ENCODE data around the gene BEND3.
A peak's percentile ranks its signal among the peaks of the same experiment; 100 is the strongest.
"Not testable (repeated sequence)": the region's sequence is repeated elsewhere in the genome, so short reads cannot be mapped to it uniquely, and the experiment has no call there.

Gene BEND3

DNA sequence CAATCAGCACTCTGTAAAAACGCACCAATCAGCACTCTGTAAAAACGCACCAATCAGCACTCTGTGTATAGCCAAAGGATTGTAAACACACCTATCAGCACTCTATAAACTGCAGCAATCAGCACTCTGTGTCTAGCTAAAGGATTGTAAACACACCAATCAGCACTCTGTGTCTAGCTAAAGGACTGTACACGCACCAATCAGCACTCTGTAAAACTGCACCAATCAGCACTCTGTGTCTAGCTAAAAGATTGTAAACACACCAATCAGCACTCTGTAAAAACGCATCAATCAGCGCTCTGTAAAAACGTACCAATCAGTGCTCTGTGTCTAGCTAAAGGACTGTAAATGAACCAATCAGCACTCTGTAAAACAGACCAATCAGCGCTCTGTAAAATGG is 30.9 kb downstream of the BEND3 start:
- not testable (repeated sequence) for FAIRE-seq; DNase-seq (ENCODE audit: insufficient read length, low spot score)

- no peak for FAIRE-seq
- no peak for DNase-seq (ENCODE audit: insufficient read length, low spot score)
Measured at GRCh38 chr6:107083921-107084320, 31.4 kb downstream of the BEND3 start.

DNA sequence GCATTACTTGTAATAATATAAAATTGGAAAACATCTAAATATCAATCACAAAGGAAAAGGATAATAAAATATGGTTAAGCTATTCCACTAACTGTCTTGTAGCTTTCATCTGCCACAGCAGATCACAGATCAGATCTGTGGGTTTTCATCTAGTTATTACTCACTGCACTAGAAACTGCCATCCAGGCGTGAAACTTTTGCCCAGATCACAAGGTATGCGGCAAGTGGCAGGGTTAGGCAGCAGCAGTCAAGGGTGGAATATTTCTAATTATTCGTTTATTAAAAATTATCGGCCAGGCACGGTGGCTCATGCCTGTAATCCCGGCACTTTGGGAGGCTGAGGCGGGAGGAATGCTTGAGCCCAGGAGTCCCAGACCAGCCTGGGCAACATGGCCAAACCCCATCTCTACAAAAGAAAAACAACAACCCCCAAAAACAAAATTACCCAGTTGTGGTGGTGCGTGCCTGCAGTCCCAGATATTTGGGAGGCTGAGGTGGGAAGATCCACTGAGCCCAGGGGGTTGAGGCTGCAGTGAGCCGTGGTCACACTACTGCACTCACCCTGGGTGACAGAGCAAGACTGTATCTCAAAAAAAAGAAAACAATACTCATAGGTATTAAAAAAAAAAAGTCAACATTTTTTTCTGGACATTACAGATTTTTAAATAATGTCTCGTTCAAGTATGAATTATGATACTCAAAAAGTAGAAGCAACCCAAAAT is 32.1 kb downstream of the BEND3 start:
- no peak for DNase-seq (ENCODE audit: insufficient read length, low spot score)
- FAIRE-seq: no peak

DNA sequence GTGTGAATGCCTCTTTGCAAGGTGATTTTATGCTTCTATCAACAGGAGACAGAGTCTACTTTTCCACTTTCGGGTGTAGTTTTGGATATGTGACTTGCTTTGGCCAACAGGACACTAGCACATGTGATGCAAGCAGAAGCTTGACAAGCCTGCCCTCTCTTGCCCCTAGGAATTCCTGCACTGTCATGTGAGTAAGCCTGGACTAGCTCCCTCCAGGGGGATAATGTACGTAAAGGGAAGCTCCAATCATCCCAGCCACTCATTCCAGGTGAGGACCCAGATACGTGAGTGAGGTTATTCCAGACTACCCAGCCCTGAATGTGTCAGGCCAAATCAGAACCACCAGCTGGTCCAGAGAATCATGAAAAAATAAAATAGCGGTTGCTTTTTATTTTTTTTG is 33.3 kb downstream of the BEND3 start:
- DNase-seq (ENCODE audit: insufficient read length, low spot score) (peak; percentile 35), FAIRE-seq (no peak)

GRCh38 chr6:107080036-107080435 is 35.3 kb downstream of the BEND3 start:
- FAIRE-seq: no peak
- DNase-seq (ENCODE audit: insufficient read length, low spot score): no peak

- FAIRE-seq: no peak
Measured at GRCh38 chr6:107079429-107079828, 35.9 kb downstream of the BEND3 start.

DNA sequence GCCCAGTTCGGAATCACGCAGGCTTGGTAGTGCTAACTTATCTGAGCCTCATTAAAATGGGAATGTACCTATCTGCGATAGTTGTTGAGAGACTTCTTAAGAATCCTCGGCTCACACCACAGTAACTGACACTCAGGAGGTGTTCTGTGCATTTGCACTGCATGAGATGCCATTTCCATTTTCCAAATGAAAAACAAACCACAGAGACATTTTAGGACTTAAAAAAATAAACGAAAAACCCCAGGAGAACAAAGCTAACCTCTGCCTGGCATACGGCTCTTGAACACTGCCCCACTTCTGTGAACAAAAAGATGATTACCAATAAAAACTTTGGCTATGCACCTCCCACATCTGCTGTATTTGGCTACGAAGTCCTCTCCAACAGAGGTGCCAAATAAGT is 37.6 kb downstream of the BEND3 start:
- FAIRE-seq: no peak
- no peak for DNase-seq (ENCODE audit: insufficient read length, low spot score)

More at GRCh38 chr6:107079429-107079828, 35.9 kb downstream of the BEND3 start:
- no peak for DNase-seq (ENCODE audit: insufficient read length, low spot score)

DNA sequence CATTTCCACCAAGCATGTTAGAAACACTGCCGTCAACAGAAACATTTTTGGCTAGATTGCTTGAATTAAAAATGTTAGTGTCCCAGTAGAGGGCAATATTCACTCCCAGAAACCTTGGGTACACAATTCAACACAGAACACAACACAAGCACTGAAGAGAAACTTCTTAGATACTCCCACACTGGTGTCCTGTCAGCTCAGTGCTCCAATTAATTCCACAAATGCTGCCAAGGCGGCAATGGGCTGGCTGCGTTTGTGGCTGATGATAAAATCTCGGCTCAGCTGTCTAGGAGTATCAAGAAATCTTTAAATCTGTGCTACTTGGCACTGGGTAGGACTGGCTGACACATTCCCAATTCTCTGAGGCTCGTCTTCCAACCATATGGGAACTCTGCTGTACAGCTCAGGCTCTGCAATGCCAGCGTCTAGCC is 39.3 kb downstream of the BEND3 start:
- DNase-seq (ENCODE audit: insufficient read length, low spot score): no peak

DNA sequence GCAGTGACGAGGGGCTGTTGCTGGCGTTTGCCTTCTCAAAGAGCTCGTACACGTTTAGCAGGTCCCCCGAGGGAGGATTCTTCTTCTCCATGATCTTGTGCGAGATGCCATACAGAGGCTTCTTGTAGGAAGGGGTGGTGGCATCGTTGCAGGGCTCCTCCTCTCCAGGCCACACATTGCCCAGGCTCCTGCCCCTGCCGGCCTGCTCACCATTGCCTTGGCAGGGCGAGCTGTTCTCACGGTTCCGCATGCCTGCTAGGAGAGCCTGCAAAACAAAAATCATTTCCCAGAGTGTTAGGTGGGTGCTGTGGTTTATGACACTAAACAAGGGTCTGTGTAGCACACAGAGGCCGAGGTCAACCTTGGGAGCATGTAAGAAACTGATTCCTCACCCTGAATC is 44.6 kb downstream of the BEND3 start:
- no peak for FAIRE-seq
- DNase-seq (ENCODE audit: insufficient read length, low spot score): no peak

More for the DNA sequence above, 39.3 kb downstream of the BEND3 start:
- no peak for FAIRE-seq

DNA sequence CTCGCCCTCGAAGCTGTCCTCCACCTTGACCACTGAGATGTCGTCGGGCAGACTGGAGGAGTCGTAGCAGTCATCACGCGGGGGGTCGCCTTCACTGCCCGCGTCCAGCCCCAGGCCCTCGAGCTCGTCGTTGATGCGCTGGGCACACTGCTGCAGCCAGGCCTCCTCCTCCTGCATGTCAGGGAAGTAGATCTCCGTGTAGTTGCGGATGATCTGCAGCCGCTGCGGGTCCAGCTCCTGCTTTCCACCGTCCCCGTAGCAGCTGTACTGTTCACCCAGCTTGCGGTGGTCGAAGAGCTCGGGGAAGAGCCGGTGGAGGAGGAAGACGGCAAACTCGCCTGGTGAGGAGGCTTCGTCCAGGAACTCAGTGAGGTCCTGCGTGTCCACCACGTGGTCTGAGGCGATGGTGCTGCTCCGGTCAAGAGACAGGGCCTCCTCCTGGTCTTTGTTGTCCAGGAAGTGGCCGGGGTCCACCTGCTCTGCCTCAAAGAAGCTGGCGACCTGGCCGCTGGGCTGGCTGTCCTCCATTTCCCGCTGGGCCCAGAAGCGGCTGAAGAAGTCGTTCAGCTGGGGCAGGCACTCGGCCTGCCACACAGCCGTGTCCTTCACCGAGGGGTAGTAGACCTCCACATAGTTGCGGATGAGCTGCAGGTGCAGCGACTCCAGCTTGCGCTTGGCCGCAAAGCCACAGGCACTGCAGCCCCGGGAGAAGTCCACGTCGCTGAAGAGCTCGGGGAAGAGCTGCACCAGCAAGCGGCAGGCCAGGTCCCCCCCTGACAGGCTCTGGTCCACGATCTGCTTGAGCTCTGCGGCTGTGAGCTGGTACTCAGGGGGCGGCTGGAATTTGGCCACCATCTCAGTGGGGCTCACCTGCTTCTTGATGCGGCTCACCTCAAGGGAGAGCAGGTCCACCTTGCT is 45.4 kb downstream of the BEND3 start:
- DNase-seq (ENCODE audit: insufficient read length, low spot score) (no peak), FAIRE-seq (no peak)

GRCh38 chr6:107068691-107069630 is 46.4 kb downstream of the BEND3 start:
- DNase-seq (ENCODE audit: insufficient read length, low spot score) (no peak), FAIRE-seq (no peak)

DNA sequence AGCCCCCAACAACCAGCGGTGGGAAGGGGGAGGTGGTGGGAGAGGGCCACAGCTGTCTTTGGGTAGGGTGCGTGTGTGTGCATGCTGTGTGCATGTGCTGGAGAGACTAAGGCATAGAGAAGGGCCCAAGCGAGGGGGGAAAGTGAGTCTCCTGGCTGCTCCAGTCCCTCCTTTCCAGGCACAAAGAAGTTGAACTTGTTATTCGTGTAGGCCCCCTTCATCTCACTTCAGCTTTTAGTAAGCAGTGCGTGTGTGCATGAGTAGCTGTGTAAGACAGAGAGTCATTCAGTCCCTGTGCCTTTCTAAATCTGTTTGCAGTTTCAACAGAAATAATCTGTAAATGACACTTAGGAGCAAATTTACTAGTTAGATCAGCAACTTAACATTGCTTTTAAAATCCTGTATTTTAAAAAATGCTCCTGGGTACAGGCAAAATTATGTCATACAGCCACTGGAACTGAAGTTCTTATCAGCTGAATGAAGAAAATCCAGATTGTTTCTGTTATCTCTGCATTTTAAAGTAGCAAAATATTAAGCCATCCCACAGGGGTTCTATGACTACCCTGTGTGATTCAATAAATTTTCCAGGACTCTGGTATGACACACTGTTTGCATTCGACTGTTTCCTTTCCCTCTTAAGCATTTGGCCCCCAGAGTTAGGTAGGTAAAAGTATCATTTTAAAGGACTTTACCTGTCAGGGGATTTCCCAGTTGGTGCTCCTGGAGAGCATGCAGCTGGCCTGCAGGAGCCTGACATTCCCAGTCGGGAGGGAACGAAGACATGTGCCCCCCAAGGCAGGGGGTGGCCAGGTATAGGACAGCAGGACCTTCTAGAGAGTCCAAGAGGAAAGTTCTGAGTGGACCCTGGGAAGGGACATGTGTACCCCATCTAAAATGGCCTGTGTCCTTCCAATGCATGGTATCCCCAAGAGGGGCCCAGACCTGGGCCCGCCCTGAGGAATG is 48.3 kb downstream of the BEND3 start:
- DNase-seq (ENCODE audit: insufficient read length, low spot score) (no peak), FAIRE-seq (no peak)

GRCh38 chr6:107064579-107065065 is 50.7 kb downstream of the BEND3 start:
- DNase-seq (ENCODE audit: insufficient read length, low spot score) (peak; percentile 51), FAIRE-seq (no peak)

DNA sequence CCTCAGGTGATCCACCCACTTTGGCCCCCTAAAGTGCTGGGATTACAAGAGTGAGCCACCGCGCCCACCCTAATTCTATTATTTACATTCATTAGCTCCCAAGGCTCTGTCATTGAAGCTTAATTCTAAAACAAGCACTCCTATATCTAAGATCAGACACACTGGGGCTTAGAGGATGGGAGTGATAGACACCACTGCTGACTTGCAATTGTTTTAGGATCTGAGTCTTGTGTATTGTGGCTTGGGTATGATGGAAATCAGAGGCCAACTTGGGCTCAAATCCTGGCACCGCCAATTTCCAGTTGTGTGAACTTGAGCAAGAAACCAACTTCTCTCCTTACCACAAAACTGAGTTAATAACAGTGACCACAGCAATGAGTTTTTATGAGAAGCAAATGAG is 52.6 kb downstream of the BEND3 start:
- DNase-seq (ENCODE audit: insufficient read length, low spot score) (no peak), FAIRE-seq (no peak)

DNA sequence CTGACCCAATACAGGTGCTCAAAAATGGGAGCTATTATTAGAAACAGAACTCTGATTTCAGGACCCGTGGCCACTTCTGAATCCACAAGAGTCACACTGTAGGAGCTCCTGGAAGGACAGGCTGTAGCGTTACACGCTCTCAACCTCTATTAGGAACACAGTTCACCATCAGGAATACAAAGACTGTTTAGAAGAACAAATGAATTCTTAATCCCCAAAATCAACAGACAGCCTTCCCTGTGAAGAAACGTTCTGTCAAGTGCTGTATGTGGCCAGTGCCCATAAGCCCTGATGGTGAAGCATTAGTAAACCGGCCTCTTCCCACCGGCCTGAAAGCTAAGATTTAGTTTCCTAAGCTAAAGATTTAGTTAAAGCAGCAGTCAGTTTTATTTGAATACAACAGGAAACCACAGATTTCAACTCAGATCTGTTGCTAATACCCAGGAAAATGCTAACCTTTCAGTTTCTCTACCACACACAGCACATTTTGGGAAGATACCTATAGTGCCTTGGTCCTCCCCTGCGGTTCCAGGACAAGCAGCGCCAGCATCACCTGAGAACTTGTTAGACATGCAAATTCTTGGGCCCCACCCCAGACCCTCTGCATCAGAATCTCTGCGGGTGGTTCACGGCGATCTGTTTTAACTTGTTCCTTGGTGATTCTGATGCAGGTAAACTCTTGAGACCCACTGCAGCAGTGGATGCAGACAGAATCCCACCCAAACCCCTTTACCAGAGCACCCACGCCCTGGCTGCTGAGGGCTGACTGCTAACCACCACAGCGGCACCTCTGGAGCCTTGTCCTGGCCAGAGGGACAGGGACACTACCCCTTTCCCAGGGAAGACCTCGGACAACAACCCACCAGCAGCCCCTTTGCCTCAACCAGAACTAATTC is 53.9 kb downstream of the BEND3 start:
- DNase-seq (ENCODE audit: insufficient read length, low spot score) (no peak), FAIRE-seq (no peak)

DNA sequence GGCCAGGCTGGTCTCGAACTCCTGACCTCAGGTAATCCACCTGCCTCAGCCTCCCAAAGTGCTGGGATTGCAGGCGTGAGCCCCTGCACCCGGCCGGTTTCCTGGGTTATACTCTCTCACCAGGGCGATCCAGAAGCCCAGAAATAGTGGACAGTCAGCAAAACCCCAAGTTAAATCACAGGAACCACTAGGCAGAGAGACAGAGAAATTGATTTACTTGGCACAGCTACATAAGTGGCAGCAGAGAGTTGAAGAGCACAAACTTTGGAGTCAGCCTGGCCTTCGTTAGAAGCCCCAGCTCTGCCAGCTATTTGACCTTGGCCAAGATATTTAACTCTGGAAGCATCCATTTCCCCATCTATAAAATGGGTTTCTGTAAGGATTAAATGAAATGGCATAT is 54.6 kb downstream of the BEND3 start:
- DNase-seq (ENCODE audit: insufficient read length, low spot score) (no peak), FAIRE-seq (no peak)

- FAIRE-seq: no peak
Measured at GRCh38 chr6:107059606-107060005, 55.7 kb downstream of the BEND3 start.

DNA sequence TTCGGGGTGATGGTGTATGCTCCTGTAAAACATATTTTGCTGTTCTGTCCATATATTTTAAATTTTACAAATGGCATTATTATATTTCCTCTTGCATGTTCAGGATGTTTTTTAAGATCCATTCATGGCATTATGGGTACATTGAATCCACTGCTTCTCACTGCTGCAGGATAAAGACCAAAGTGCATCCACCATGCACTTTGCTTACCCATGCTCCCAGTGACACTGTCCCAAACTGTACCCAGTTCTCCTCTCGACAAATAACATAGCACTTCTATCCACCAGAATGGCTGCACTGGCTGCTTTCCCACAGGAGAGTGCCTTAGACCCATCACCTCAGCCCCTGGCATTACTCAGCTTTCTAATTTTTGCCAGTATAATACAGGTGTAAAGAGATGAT is 57.6 kb downstream of the BEND3 start:
- no peak for FAIRE-seq
- DNase-seq (ENCODE audit: insufficient read length, low spot score): no peak

More at GRCh38 chr6:107059606-107060005, 55.7 kb downstream of the BEND3 start:
- DNase-seq (ENCODE audit: insufficient read length, low spot score): no peak

Data from HTR-8/SVneo (cell line).